ENCODE data around the gene CEP128. TPM values are rescaled to one million over a fixed set of nuclear protein-coding genes. Genes with fewer than 3 reads are reported as not detected.

CEP128 gene
- total RNA-seq, 4 donors from 2014 or later = 1.9 to 9.7 (median 4.0) TPM

- Histone ChIP-seq H3K4me3 (no peak overlapping the region), H3K27ac (peak overlapping the region in 1 of 4 donors; percentile 20), H3K27me3 (peaks cover 24% of the 10 kb centered on the region), H3K36me3 (no peaks in the 10 kb centered on the region), H3K9me3 (no peaks in the 10 kb centered on the region), H3K4me1 (peaks cover 0 to 11% (median 9%) of the 10 kb centered on the region in 4 donors)
- WGBS, 2 donors (ENCODE audit: low coverage in 1 of 2) = 90 to 100% methylated on average over 2 of the region's 2 CpGs
- no peak for TF ChIP-seq POLR2AphosphoS5 (IDR thresholded peaks at IDR 0.05)
- no peak for TF ChIP-seq POLR2A (IDR thresholded peaks at IDR 0.05)
- in situ Hi-C loops (cut with MboI; ENCODE audit: low pct_ligation_motif_present in 1 of 4, low pct_unique_long_range_greater_than_20kb in 1 of 4, low sequenced_read_pairs in 3 of 4) = loop anchor here in 2 of 4 donors (10.0 to 25.0 kb wide), 2 partner anchors 217 to 505 kb away; no protein-coding TSS in a partner anchor
- DNase-seq = no peak
- intact Hi-C loops (cut with DNase I; ENCODE audit: low total_unique reads) = no loop called here
Measured at GRCh38 chr14:80957613-80958012, 16.1 kb upstream of the CEP128 start.

- intact Hi-C loops (cut with DNase I; ENCODE audit: low total_unique reads) = loop anchor here (1.0 kb wide), 1 partner anchor 31 kb away; no protein-coding TSS in a partner anchor
- Histone ChIP-seq H3K36me3 (no peaks in the 10 kb centered on the region), H3K27me3 (peaks cover 24% of the 10 kb centered on the region), H3K4me1 (peaks cover 0 to 11% (median 9%) of the 10 kb centered on the region in 4 donors), H3K4me3 (no peak overlapping the region), H3K27ac (no peak overlapping the region), H3K9me3 (no peaks in the 10 kb centered on the region)
- no peak for TF ChIP-seq POLR2A (IDR thresholded peaks at IDR 0.05)
- no peak for TF ChIP-seq EP300 (IDR thresholded peaks at IDR 0.05; ENCODE audit: low read depth)
- TF ChIP-seq POLR2AphosphoS5 (IDR thresholded peaks at IDR 0.05) = no peak
- TF ChIP-seq CTCF (IDR thresholded peaks at IDR 0.05) = no peak
- in situ Hi-C loops (cut with MboI; ENCODE audit: low pct_ligation_motif_present in 1 of 4, low pct_unique_long_range_greater_than_20kb in 1 of 4, low sequenced_read_pairs in 3 of 4) = loop anchor here in 2 of 4 donors (10.0 to 25.0 kb wide), 2 partner anchors 218 to 505 kb away; no protein-coding TSS in a partner anchor
- WGBS, 2 donors (ENCODE audit: low coverage in 1 of 2) = 84% methylated on average over 1 of the region's 1 CpG; no CpG with 5 or more reads in 1 of the 2 donors
- DNase-seq = no peak
Measured at GRCh38 chr14:80956922-80957321, 15.4 kb upstream of the CEP128 start.

- no peaks in the 10 kb centered on the region for H3K9me3 ChIP-seq
- no peak for TF ChIP-seq EP300 (IDR thresholded peaks at IDR 0.05; ENCODE audit: low read depth)
- TF ChIP-seq POLR2AphosphoS5 (IDR thresholded peaks at IDR 0.05) = no peak
- no peak for TF ChIP-seq CTCF (IDR thresholded peaks at IDR 0.05)
- no peak for TF ChIP-seq POLR2A (IDR thresholded peaks at IDR 0.05)
- peaks cover 0 to 11% (median 9%) of the 10 kb centered on the region in 4 donors for H3K4me1 ChIP-seq
- peaks cover 24% of the 10 kb centered on the region for H3K27me3 ChIP-seq
- H3K4me3 ChIP-seq = no peak overlapping the region
- H3K36me3 ChIP-seq = no peaks in the 10 kb centered on the region
- DNase-seq = no peak
- intact Hi-C loops (cut with DNase I; ENCODE audit: low total_unique reads) = loop anchor here (1.0 kb wide), 1 partner anchor 30 kb away; no protein-coding TSS in a partner anchor
- in situ Hi-C loops (cut with MboI; ENCODE audit: low pct_ligation_motif_present in 1 of 4, low pct_unique_long_range_greater_than_20kb in 1 of 4, low sequenced_read_pairs in 3 of 4) = loop anchor here in 2 of 4 donors (10.0 to 25.0 kb wide), 2 partner anchors 219 to 506 kb away; no protein-coding TSS in a partner anchor
- H3K27ac ChIP-seq = no peak overlapping the region
- 49 to 72% methylated on average over 2 of the region's 2 CpGs for WGBS, 2 donors (ENCODE audit: low coverage in 1 of 2)
Measured at GRCh38 chr14:80956102-80956501, 14.6 kb upstream of the CEP128 start.

DNA sequence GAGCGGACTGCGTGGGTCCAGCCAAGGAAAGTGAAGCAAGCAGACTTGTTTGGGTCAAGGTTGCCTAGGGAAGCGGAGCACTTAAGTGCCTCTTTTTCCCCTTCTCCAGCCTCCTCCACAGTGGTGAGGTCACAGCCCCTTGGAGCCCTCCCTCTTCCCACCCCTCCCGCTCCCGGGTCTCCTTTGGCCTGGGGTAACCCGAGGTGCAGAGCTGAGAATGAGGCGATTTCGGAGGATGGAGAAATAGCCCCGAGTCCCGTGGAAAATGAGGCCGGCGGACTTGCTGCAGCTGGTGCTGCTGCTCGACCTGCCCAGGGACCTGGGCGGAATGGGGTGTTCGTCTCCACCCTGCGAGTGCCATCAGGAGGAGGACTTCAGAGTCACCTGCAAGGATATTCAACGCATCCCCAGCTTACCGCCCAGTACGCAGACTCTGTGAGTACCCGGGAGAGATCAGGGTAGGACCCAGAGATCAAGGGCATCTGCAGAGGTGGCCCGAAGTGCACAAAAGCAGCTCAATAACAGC, 13.9 kb upstream of the CEP128 start, which contains the start of gene TSHR:
Gene TSHR (plus strand): TSS at position 206 of the 526 bp plus-strand sequence. CDS start 60 bp downstream, at position 266.
- Histone ChIP-seq H3K4me1 (peaks cover 0 to 11% (median 9%) of the 10 kb centered on the region in 4 donors), H3K4me3 (peak within 1 kb of the TSS; percentile 21 to 53 (median 34)), H3K27me3 (peaks cover 24% of the 10 kb centered on the region), H3K36me3 (no peaks in the 10 kb centered on the region), H3K27ac (no peak within 1 kb of the TSS), H3K9me3 (no peaks in the 10 kb centered on the region)
- intact Hi-C loops (cut with DNase I; ENCODE audit: low total_unique reads) = loop anchor here (2.0 kb wide), 1 partner anchor 31 kb away; no protein-coding TSS in a partner anchor
- WGBS, 2 donors (ENCODE audit: low coverage in 1 of 2) = 34% methylated on average over 21 of the region's 21 CpGs; no CpG with 5 or more reads in 1 of the 2 donors
- in situ Hi-C loops (cut with MboI; ENCODE audit: low pct_ligation_motif_present in 1 of 4, low pct_unique_long_range_greater_than_20kb in 1 of 4, low sequenced_read_pairs in 3 of 4) = loop anchor here in 2 of 4 donors (10.0 to 25.0 kb wide), 2 partner anchors 219 to 507 kb away; no protein-coding TSS in a partner anchor
- TF ChIP-seq POLR2AphosphoS5 (IDR thresholded peaks at IDR 0.05) (no peak), POLR2A (IDR thresholded peaks at IDR 0.05) (no peak), CTCF (IDR thresholded peaks at IDR 0.05) (no peak), EP300 (IDR thresholded peaks at IDR 0.05; ENCODE audit: low read depth) (no peak)
- DNase-seq = no peak

Data from transverse colon (tissue), 4 donors.